Thyroid gland (tissue), 4 donors: ENCODE measurements around the gene MTA2.

Experiments used
- POLR2A ChIP-seq, 2 donors: fragments of 450-650 bp; IDR thresholded peaks; one replicate each; pipeline ENCODE4 v1.6.1; 2017; ENCODE audit warnings: antibody characterized with exemption in 2 of 2, mild to moderate bottlenecking in 2 of 2, moderate library complexity in 1 of 2
- TF ChIP-seq, protein P1 (sequence below), 6 experiments: fragments of 200-600 bp in 3 of 6; fragments of 450-650 bp in 3 of 6; sonication (generic) in 3 of 6; IDR thresholded peaks; one replicate each; pipeline ENCODE4 v1.5.1; 2016 to 2019; ENCODE audit warnings: antibody characterized with exemption in 6 of 6, mild to moderate bottlenecking in 2 of 6, inconsistent platforms in 1 of 6, moderate library complexity in 1 of 6

DNA sequence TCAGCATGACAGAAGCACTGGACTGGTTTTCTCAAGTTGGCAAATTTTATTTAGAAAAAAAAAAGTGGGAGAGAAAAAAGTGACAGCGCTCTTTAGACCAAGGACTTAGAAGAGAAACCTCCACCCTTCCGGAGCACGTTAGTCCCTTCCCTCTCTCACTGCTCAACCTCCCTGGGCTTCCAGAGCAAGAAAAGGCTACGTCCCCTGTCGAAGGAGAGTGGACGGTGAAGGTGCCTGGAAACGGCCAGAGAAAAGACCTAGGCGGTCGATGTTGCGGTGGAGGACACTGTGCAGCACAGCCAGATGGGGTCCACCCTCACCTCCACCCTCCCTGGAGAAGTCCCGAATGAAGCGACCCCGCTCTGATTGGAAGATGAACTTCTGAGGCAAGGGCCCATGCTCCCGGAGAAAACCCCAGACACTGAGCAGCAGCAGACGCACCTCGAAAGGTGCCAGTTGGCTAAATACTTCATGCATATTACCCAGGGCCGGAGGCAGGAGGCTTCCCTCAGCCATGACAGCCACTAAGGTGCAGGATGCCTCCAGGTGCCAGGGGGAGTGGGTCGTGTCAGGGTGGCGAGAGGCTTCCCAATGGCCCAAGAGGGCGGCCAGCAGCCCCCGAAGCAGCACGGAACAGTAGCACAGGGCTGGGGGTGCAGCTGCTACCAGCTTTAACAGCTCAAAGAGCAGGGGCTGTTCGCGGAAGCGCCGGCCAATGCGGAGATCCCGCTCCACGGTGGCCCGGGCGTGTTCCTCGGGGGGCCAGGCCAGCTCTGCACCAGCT lies 45.4 kb upstream of the MTA2 start:
- TF ChIP-seq, protein P1, sequence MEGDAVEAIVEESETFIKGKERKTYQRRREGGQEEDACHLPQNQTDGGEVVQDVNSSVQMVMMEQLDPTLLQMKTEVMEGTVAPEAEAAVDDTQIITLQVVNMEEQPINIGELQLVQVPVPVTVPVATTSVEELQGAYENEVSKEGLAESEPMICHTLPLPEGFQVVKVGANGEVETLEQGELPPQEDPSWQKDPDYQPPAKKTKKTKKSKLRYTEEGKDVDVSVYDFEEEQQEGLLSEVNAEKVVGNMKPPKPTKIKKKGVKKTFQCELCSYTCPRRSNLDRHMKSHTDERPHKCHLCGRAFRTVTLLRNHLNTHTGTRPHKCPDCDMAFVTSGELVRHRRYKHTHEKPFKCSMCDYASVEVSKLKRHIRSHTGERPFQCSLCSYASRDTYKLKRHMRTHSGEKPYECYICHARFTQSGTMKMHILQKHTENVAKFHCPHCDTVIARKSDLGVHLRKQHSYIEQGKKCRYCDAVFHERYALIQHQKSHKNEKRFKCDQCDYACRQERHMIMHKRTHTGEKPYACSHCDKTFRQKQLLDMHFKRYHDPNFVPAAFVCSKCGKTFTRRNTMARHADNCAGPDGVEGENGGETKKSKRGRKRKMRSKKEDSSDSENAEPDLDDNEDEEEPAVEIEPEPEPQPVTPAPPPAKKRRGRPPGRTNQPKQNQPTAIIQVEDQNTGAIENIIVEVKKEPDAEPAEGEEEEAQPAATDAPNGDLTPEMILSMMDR (IDR thresholded peaks at IDR 0.05) = no peak
- TF ChIP-seq POLR2A (IDR thresholded peaks at IDR 0.05) = no peak
